Bronchial epithelial cell (primary cell): ENCODE data around the gene ULK2. TPM values are rescaled to one million over a fixed set of nuclear protein-coding genes. Genes with fewer than 3 reads are reported as not detected.
A peak's percentile ranks its signal among the peaks of the same experiment; 100 is the strongest.

Experiments used
- DNase-seq: peaks from one replicate; pipeline ENCODE4 v3.0.0-alpha.2; 2010; ENCODE audit warnings: low read depth
- FAIRE-seq: peaks from 2 replicates; lab custom pipeline; 2011; peaks lifted over from hg19 to GRCh38; lab: Jason Lieb, UNC
- H3K27me3 ChIP-seq: 2 replicates; pipeline ENCODE4 v1.5.1; 2011; ENCODE audit warnings: low read length; ENCODE audit not compliant: control insufficient read depth, insufficient read depth
- H3K36me3 ChIP-seq: 2 replicates; pipeline ENCODE4 v1.5.1; 2011; ENCODE audit warnings: low read length; ENCODE audit not compliant: control insufficient read depth, insufficient read depth
- H3K4me3 ChIP-seq: 2 replicates; pipeline ENCODE4 v1.5.1; 2011; ENCODE audit warnings: mild to moderate bottlenecking, low read depth, low read length, control low read depth
- CTCF ChIP-seq: IDR thresholded peaks from 2 replicates; pipeline ENCODE4 v1.5.1; 2011; ENCODE audit warnings: mild to moderate bottlenecking, moderate library complexity, low read length, control low read depth, inconsistent platforms; ENCODE audit not compliant: insufficient read depth, severe bottlenecking
- total RNA-seq: library from RNA; depleted of rRNA; stranded (reverse); fragments of >200 nt; gene quantifications from 2 replicates; pipeline ENCODE4 v1.2.1, GENCODE V29; 2014

Gene ULK2
- total RNA-seq, 1 donor from 2014 or later: 14.7 TPM

GRCh38 chr17:19729900-19730299 lies 137.8 kb downstream of the ULK2 start:
- Histone ChIP-seq H3K36me3 (no peaks in the 10 kb centered on the region), H3K4me3 (no peak overlapping the region), H3K27me3 (no peaks in the 10 kb centered on the region)
- DNase-seq: no peak
- no peak for TF ChIP-seq CTCF
- FAIRE-seq: no peak

GRCh38 chr17:19728084-19728495 lies 139.6 kb downstream of the ULK2 start:
- Histone ChIP-seq H3K4me3 (no peak overlapping the region), H3K27me3 (no peaks in the 10 kb centered on the region), H3K36me3 (no peaks in the 10 kb centered on the region)
- FAIRE-seq: no peak
- no peak for TF ChIP-seq CTCF
- peak; percentile 78 for DNase-seq

- TF ChIP-seq CTCF: no peak
- no peak overlapping the region for H3K4me3 ChIP-seq
- no peaks in the 10 kb centered on the region for H3K36me3 ChIP-seq
- DNase-seq: peak; percentile 85
- no peak for FAIRE-seq
- H3K27me3 ChIP-seq: no peaks in the 10 kb centered on the region
These were observed 140.1 kb downstream of the ULK2 start for GRCh38 chr17:19727501-19728078.

- FAIRE-seq: no peak
- TF ChIP-seq CTCF: no peak
These were observed 140.9 kb downstream of the ULK2 start for GRCh38 chr17:19726631-19727376.

GRCh38 chr17:19725486-19725885 lies 142.2 kb downstream of the ULK2 start:
- TF ChIP-seq CTCF: no peak
- Histone ChIP-seq H3K36me3 (no peaks in the 10 kb centered on the region), H3K27me3 (no peaks in the 10 kb centered on the region), H3K4me3 (no peak overlapping the region)
- DNase-seq (no peak), FAIRE-seq (no peak)

More at GRCh38 chr17:19726631-19727376, 140.9 kb downstream of the ULK2 start:
- H3K4me3 ChIP-seq: no peak overlapping the region
- H3K36me3 ChIP-seq: no peaks in the 10 kb centered on the region
- H3K27me3 ChIP-seq: no peaks in the 10 kb centered on the region
- DNase-seq: no peak
